Caki2 (cell line): Measurements from ENCODE around the gene DISP3. TPM values are rescaled to one million over a fixed set of nuclear protein-coding genes. Genes with fewer than 3 reads are reported as not detected.
"Not testable (repeated sequence)": the region's sequence is repeated elsewhere in the genome, so short reads cannot be mapped to it uniquely, and the experiment has no call there.

Experiments
- DNase-seq: peaks from one replicate; pipeline ENCODE4 v3.0.0-alpha.2; 2015; ENCODE audit warnings: low read depth
- in situ Hi-C: cut with HindIII; loops from 2 replicates; pipeline ENCODE4 v1.10.0; 2016; ENCODE audit warnings: low sequenced_read_pairs, low pct_unique_long_range_greater_than_20kb, mixed read lengths
- total RNA-seq: library from RNA; depleted of rRNA; stranded (reverse); fragments of >200 nt; shearing (Covaris generic); gene quantifications from 2 replicates; pipeline ENCODE4 v1.2.3, GENCODE V29; 2014; ENCODE audit warnings: low replicate concordance; rRNA removed

DISP3 gene
- total RNA-seq, 1 experiment from 2014 or later = 0.27 TPM

- in situ Hi-C loops = no loop called here
- no peak for DNase-seq
Observed at GRCh38 chr1:11578004-11578403, 99.0 kb downstream of the DISP3 start.

DNA sequence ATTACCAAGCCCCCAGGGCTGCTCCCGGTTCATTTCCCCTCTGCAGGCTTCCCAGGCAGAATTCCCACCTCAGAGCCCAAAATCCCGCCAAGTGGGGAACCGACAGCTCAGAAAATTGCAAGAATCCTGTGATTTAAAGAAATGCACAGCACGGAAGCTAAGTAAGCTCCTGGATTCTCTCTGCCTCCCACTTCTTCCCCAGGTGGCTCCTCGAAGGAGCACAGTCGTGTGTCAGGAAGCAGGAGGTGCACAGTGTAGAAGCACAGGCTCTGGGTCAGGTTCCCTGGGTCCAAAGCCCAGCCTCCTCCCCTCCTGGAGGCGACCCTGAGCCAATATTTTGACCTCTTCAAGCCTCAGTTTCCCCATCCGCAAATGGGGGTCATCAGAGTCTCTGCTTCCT lies 100.6 kb downstream of the DISP3 start:
- DNase-seq = no peak
- in situ Hi-C loops = no loop called here

GRCh38 chr1:11580049-11580448 lies 101.1 kb downstream of the DISP3 start:
- in situ Hi-C loops, DNase-seq: not testable (repeated sequence)

DNA sequence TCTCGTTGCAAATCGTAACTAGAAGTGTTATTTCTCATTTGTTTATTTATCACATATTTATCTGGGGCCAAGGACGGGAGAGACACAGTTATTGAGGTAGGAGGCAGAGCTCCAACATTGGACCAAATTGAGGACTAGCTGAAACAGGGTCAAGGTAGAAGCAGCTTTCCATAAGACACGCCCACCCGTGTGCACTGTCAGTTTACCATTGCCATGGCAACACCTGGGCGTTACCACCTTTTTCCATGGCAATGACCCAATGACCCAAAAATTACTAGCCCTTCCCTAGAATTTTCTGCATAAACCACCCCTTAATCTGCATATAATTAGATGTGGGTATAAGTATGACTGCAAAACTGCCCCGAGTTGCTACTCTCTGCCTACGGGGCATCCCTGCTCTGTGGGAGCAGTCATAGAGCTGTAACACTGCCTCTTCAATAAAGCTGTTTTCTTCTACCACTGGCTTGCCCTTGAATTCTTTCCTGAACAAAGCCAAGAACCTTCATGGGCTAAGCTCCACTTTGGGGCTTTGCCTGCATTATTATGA lies 102.6 kb downstream of the DISP3 start:
- no peak for DNase-seq
- in situ Hi-C loops = no loop called here

GRCh38 chr1:11585389-11585788 lies 106.4 kb downstream of the DISP3 start:
- in situ Hi-C loops = no loop called here
- no peak for DNase-seq

Other genes with a start within 250 kb of the DISP3 start
- gene MTOR, start 216.6 kb upstream of the DISP3 start, total RNA-seq = 9.6 and 11.2 TPM in 2 replicates
- gene UBIAD1, start 206.0 kb upstream of the DISP3 start, total RNA-seq = 4.0 and 8.5 TPM in 2 replicates
- gene FBXO2, start 175.3 kb downstream of the DISP3 start, total RNA-seq = 3.6 and 3.9 TPM in 2 replicates
- 11.0 and 14.2 TPM in 2 replicates for gene FBXO44, start 175.7 kb downstream of the DISP3 start, total RNA-seq
- gene FBXO6, start 185.0 kb downstream of the DISP3 start, total RNA-seq = 17.4 and 51.1 TPM in 2 replicates
- 91.7 and 96.7 TPM in 2 replicates for gene MAD2L2, start 202.0 kb downstream of the DISP3 start, total RNA-seq
- gene DRAXIN, start 212.6 kb downstream of the DISP3 start, total RNA-seq = not detected in 2 replicates